ENCODE results near the gene PRSS48.
"Not testable (repeated sequence)": the region's sequence is repeated elsewhere in the genome, so short reads cannot be mapped to it uniquely, and the experiment has no call there.

PRSS48 gene

DNA sequence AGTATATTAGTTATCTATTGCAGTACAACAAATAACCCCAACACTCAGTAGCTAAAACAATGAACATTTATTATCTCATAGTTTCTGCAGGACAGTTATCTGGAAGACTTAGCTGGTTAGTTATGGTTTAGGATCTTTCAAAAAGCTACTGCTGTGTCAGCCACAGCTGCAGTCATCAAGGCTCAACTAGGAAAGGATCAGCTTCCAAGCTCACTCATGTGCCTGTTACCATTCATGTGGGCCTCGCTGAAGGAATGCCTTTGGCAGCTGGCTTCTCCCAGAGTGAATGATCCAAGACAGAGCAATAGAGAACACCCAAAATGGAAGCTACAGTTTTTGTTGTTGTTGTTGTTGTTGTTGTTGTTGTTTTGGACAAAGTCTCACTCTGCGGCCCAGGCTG lies 13.5 kb upstream of the PRSS48 start:
- no peak for DNase-seq (ENCODE audit: low spot score)

DNA sequence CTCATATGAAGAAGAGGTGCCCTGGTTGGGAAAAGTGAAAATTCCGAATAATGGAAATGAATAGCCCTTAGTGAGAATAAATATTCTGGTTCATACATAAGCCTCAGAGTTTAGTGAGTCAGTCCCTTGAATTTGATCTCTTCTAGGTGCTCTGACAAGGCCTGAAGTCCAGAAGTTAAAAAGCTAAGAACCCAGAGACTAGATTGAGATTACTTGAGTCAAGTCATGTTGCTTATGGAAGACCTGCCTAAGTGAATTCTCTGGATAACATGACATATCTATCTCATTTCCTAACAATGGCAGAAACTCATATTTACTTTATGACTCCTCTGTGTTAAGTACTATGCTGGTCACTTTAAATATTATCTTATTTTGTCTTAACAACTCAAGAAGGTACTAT lies 10.5 kb upstream of the PRSS48 start:
- no peak for DNase-seq (ENCODE audit: low spot score)

DNA sequence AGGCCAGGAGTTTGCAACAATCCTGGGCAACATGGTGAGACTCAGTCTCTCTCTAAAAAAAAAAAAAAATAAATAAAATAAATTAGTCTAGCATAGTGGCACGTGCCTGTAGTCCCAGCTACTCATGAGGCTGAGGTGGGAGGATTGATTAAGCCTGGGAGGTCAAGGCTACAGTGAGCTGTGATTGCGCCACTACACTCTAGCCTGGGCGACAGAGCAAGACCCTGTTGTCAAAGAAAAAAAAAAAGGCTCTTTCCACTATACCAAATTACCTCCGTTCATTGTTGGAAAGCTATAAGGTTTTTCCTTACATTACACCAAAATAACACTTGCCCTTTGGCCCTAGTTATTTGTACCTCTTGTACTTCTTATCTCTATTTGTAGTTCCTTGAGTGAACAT lies 9.9 kb upstream of the PRSS48 start:
- no peak for DNase-seq (ENCODE audit: low spot score)

DNA sequence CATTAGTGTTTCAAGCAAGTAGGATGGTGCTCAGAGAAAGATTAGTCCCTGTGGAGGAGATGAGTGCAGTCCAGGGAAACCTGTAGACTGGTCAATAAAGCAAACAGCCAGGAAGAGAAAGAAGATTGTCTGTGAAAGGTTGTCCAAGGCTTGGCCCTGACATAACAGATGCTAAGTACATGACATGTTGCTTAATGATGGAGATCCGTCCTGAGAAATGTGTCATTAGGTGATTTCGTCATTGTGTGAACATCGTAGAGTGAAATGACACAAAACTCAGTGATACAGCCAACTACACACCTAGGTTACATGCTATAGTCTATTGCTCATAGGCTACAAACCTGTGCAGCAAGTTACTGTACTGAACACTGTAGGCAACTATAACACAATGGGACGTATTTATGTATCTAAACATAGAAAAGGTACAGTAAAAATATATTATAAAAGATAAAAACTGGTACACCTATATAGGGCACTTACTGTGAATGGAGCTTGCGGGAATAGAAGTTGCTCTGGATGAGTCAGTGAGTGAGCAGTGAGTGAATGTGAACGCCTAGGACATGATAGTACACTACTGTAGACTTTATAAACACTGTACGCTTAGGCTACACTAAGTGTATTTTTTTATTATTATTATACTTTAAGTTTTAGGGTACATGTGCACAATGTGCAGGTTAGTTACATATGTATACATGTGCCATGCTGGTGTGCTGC lies 9.0 kb upstream of the PRSS48 start:
- DNase-seq (ENCODE audit: low spot score): no peak

DNA sequence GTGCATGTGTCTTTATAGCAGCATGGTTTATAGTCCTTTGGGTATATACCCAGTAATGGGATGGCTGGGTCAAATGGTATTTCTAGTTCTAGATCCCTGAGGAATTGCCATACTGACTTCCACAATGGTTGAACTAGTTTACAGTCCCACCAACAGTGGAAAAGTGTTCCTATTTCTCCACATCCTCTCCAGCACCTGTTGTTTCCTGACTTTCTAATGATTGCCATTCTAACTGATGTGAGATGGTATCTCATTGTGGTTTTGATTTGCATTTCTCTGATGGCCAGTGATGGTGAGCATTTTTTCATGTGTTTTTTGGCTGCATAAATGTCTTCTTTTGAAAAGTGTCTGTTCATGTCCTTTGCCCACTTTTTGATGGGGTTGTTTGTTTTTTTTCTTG lies 8.1 kb upstream of the PRSS48 start:
- not testable (repeated sequence) for DNase-seq (ENCODE audit: low spot score)

DNA sequence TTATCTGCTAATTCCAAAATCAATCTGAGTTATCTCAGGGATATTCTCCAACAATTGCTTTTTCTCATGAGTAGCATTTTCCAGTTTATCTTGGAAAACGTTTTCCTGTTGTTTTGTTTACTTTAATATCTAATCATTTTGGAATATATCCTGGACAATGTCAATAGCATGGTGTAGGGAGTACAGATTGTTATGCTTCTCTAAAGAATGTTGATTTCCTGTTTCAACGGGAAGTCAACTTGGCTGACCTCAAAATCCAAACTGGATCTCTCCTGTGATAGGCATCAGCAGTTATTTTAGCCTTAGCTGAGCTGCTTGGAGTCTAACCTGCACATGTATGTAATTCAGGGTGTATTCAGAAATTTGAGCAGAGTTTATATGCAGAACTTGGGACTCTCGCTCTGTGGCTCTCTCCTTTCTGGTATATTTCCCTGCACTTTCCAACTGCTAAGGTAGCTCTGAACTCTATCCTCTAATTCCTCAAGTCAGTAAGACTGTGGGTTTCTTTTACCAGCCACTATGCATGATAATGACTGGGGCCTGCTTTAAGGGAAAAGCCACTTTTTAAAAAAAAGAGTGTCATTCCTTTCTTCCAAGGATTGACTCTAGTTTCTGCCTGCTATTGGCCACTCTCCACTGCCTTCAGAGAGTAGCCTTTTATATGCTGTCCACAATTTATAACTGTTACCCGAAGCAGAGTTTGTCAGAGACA lies 7.7 kb downstream of the PRSS48 start:
- no peak for DNase-seq (ENCODE audit: low spot score)

DNA sequence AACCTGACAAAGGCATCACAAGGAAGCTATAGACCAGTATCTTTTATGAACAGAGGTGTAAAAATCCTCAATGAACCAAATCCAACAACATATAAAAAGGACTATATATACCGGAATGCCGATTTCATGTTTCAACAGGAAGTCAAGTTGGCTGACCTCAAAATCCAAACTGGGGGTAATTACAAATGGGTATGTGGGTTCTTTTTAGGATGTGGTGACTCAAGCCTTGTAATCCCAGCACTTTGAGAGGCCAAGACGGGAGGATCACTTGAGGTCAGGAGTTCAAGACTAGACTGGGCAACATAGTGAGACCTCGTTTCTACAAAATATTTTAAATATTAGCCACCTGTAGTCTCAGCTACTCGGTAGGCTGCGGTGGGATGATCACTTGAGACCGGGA lies 10.4 kb downstream of the PRSS48 start:
- no peak for DNase-seq (ENCODE audit: low spot score)

DNA sequence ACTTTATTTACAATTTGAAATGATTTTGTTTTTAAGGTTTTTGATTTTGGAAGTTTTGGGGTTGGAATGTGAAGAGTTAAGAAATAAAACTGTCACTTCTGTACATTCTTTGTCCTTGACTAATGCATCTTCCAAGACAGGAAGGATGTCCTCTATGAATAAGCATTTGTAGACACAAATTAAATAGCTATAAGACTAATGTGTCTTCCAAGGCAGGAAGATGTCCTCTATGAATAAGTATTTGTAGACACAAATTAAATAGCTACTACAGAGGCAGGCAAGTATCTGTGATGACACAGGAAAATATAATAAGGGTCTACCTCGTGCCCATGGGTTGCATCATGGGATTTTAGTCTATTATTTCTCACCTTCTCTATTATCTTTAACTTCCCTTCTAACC lies 14.5 kb downstream of the PRSS48 start:
- DNase-seq (ENCODE audit: low spot score): no peak

DNA sequence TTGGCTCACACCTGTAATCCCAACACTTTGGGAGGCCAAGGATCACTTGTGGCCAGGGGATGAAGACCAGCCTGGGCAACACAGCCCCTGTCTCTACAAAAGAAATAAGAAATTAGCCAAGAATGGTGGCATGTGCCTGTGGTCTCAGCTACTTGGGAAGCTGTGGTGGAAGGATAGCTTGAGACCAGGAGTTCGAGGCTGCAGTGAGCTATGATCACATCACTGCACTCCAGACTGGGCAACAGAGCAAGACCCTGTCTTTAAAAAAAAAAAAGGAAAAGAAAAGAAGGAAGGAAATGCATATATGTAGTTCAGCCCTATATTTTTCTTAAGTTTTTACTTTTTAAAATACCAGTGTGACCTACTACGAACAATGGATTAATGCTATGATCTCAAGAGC lies 15.1 kb downstream of the PRSS48 start:
- DNase-seq (ENCODE audit: low spot score): no peak

DNA sequence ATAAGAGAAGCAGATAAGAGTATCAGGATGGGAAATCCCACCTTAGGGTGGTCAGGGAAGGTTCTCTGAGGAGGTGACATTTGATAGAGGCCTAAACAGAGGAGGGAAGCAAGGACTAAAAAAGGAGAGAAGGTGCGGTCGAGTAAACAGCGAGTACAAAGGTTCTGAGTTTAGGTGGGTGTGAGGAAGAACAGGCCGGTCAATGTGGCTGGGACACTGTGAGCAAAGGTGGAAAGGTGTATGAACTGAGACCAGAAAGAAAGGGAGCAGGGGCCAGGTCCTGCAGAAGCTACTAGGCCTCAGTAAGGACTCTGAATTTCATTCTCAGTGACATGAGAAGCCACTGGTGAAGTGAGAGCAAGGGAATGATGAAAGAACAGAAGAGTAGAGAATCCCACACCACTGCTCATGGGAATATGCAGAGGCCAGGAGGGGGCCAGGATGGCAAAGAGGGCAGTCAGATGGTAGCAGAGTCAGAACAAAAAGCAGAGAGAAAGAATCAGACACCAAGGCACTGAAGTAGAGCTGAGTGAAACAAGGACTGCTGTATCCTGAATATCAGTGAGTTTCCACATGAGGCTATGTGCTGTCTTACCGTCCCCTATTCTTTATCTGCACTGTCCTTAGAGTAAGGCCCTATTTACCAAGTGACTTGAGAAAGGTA lies 18.0 kb downstream of the PRSS48 start:
- no peak for DNase-seq (ENCODE audit: low spot score)

DNA sequence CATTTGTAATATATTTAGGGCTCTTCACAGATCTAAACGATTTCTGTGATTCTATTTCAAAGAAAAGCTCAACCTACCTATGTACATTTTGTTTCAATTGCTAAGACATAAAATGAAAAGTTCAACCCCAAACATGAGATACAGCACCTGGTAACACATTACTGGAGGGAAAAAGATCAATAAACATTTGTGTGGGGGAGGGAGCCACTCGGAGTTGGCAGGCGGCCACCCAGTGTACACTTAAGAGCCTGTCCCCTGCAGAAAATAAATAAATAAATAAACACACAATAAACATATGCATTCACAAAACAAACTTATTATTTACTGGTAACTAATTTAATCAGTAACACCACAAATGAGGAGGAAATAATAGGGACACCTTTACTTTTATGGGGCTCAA lies 19.3 kb downstream of the PRSS48 start:
- DNase-seq (ENCODE audit: low spot score): no peak

DNA sequence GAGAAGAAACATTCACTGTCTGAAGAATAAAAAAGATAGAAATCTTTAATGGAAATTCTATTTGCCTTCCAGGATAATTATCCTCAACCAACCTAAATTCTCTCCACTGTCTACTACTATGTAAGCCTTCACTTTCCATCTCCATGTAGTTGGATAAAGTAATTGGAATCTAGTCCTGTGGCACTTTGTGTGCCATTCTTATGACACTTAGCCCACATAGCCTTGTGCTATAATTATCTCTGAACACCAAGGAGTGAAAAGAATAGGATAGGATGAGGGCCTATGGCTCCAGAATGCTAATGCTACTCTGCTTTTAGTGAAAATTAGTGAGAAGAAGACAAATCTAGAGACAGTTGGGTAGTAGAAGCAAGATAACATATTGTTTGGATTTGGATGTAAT lies 20.2 kb downstream of the PRSS48 start:
- DNase-seq (ENCODE audit: low spot score): no peak

DNA sequence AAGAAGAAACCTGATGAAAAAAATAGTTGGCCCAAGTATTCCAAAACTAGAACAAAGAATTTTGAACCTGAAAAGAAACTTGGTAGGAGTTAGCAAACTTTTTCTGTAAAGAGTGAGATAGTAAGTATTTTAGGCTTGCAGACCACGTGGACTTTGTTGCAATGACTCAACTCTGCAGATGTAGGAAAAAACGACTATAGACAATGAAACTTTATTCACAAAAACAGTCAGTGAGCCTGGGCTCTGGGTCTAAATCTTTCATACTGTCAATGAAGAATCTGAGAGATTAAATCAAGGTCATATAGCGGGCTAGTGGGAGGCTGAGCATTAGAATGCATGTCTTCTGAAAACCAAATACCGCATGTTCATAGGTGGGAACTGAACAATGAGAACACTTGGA lies 25.5 kb downstream of the PRSS48 start:
- peak; percentile 32 for DNase-seq (ENCODE audit: low spot score)

DNA sequence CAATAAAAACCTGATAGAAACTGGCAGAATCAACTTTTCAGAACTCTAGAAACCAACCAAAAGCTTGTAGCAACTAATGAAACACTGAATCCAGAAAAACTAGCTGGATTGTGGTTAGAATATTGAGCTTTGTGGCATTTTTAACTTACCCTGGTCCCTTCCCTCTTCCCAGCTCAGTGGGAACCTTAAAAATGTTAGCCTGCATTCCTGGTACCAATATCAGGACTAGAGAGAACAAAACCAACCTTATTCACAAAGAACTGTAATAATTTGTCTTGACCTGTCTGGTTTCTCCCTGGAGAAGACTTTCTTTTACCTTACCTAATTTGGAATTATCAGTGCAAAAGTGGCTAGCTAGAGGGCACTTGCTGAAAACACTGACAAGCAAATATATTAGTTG lies 27.3 kb downstream of the PRSS48 start:
- DNase-seq (ENCODE audit: low spot score): no peak

DNA sequence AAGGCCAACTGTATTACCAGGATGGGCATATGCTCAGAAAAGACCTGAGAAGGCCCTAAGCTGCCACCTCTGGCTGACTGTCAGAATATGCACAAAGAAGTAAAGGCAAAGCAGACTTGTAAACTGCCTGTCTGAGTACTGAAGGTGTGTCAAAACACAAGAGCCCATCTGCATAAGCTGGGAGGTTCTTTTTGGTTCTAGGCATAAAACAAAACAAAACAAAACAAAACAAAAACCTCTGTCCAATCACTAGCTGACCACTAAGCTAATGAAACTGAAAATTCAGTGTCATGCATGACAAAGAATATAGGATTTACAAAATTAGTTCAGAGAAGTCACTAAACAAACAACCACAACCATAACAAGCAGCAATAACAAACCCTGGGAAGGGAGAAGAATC lies 27.8 kb downstream of the PRSS48 start:
- no peak for DNase-seq (ENCODE audit: low spot score)

DNA sequence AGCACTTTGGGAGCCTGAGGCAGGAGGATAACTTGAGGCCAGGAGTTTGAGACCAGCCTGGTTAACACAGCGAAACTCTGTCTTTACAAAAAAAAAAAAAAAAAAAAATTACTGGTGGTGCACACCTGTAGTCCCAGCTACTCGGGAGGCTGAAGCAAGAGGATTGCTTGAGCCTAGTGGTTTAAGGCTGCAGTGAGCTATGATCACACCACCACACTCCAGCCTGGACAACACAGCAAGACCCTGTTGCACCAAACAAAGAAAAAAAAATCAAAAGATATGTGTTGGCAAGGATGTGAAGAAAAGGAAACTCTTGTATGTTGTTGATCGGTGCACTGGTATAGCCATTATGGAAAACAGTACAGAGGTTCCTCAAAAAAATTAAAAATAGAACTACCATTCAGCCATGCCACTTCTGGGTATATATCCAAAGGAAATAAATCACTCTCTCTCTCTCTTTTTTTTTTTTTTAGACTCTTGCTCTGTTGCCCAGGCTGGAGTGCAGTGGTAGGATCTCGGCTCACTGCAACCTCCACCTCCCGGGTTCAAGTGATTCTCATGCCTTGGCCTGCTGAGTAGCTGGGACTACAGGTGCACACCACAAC lies 33.3 kb downstream of the PRSS48 start:
- DNase-seq (ENCODE audit: low spot score): no peak

DNA sequence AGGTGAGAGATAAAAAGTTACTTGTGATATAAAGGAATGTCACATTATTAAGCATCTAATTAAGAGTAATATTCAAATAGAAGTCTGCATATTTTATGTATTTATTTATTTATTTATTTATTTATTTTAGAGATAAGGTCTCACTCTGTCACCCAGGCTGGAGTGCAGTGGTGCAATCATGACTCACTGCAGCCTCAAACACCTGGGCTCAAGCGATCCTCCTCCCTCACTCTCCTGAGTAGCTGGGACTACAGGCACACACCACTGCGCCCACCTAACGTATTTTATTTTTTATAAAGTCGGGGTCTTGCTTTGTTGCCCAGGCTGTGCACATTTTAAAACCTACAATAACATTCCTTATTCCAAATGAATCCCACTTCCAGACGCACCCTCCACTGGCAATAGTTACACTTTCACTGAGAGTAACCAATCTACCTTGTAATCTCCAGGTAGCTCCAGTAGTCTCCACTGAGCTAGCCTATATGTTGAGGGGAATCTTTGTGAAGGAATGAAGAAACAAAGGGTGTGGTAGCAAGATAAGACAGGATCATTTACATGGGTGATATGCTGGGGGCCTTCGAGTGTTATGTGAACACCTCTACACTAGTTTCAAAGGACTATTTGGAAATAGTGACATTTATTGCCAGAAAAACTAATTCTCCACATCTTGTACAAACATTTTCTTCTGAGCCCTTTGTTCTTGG lies 36.5 kb downstream of the PRSS48 start:
- DNase-seq (ENCODE audit: low spot score): no peak

DNA sequence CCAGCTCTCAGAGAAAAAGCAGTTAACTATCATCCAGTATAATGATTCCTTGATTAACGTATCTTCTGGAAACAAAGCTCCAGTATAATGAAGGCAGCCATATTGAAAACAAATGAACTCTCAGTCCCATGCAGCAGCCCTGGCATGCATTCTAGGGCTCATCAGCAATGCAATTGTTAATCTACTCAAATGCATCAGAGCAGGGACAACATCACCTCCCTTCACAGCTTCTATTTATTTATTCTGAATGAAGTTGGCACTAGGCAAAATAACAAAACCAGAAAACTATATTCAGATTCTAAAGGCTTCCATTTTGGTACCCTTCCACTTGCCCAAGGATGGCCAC lies 37.0 kb downstream of the PRSS48 start:
- DNase-seq (ENCODE audit: low spot score): peak; percentile 19

DNA sequence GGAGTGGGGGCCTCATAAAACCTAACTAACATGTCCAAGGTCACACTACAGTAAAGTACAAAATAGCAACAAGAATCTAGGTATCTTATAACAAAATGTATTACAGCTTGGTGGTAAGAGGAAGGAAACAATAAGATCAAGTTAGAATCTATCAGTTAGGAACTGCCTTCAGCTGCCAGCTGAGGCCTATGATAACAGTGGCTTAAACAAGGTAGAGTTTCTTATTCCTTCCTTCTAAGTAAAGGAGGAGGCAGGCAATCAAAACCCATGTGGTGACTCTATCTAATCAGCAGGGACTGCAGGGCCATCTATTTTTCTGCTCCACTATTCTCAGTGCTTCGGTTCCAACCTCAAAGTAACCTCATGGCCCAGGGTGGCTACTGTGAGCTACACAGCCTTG lies 37.5 kb downstream of the PRSS48 start:
- DNase-seq (ENCODE audit: low spot score): no peak

DNA sequence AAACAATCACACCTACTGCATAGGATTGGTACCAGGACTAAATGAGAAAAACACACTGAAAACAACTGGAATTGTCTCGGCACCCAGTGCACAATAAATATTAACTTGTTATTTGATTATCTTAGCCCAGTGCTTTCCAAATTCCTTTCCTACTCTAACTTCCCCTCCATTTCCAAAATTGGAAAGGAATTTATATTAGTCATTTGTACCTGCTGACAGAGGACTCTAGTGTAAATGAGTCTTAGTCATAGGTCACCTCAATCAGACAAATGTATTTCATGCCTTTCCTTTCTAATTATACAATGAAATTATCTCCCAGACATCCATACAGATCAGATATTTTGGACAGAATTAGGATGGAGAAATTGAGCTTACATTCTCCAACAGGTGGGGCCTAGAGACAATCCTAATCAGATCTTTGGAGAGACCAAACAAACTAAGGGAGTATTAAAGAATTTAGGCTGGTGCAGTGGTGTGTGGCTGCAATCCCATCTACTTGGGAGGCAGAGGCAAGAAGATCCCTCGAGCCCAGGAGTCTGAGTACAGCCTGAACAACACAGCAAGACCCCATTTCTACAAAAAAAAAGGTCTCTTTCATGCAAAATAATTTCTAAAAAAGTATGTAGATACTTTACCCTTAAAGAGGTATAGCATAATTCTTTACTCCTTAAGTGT lies 38.4 kb downstream of the PRSS48 start:
- DNase-seq (ENCODE audit: low spot score): no peak

DNA sequence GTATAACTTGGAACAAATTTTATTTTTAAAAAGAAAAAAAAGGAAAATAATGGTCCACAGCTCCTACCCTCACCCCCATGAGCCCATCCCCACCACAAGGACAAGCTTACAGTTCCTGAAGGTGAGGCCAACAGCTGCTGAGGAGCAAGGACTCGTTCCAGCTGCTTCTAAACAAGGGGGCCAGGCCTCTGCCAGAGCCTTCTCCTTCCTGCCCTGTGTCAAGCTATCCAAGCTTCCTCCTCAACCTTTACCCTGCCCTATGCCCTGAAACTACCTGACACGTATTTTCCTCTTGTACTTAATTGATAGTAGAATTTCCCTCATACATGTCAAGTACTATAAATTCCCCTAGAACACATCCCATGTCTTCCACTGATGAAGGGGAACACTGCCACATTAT lies 39.7 kb downstream of the PRSS48 start:
- DNase-seq (ENCODE audit: low spot score): no peak

Data from putamen (tissue), 1 donor.